Stimulated activated naive CD8-positive, alpha-beta T cell treated with anti-CD3 and anti-CD28 coated beads, Interleukin-15, amount 100 ng/mL, for 72 hours (primary cell): ENCODE data around the gene HSPB7.

Experiments used
- ATAC-seq: fragments of 150-1000 bp; cut with Tn5 transposase; 2 replicates; pipeline ENCODE4 v1.10.0; 2021; ENCODE audit warnings: mild to moderate bottlenecking, moderate library complexity
- DNase-seq, 2 donors: peaks; one replicate each; pipeline ENCODE4 v3.0.0; 2021 to 2022
- H3K27ac Mint-ChIP-seq, 2 donors: one replicate each; pipeline ENCODE4 v1.8.0; 2022; ENCODE audit warnings: mild to moderate bottlenecking in 2 of 2, mixed read lengths in 2 of 2, moderate library complexity in 2 of 2
- H3K27me3 Mint-ChIP-seq: one replicate; pipeline ENCODE4 v1.8.0; 2022; ENCODE audit warnings: mixed read lengths
- H3K4me1 Mint-ChIP-seq: one replicate; pipeline ENCODE4 v1.8.0; 2022; ENCODE audit warnings: mild to moderate bottlenecking, mixed read lengths
- H3K4me3 Mint-ChIP-seq, 2 donors: one replicate each; pipeline ENCODE4 v1.8.0; 2022; ENCODE audit warnings: mild to moderate bottlenecking in 2 of 2, mixed read lengths in 2 of 2, moderate library complexity in 1 of 2
- H3K9me3 Mint-ChIP-seq, 2 donors: one replicate each; pipeline ENCODE4 v1.8.0; 2022; ENCODE audit warnings: mixed read lengths in 2 of 2

The HSPB7 gene

DNA sequence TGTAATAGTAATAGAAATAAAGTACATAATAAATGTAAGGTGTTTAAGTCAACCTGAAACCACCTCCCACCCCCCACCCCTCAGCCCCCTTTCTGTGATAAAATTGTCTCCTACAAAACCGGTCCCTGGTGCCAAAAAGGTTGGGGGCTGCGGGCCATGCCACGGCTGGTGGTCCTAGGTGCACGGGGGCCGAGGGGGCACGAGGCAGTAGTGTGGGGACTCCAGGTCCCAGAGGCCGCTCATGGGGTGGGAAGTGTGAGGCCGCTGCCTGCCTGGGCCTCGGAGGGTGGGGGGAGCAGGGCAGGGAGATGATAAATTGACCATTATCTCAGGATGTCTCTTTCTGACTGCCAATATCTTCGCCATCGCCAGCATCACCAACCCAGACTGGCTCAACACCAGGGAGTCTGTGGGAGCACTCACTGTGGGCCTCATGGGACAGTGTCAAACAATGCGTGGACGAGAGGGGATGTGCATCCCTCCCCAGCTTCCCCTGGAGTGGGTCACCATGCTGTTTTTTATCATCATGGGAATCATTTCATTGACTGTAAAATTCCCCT, 48.4 kb downstream of the HSPB7 start:
- DNase-seq = no peak
- Mint-ChIP-seq H3K4me1 (peaks cover 83% of the 10 kb centered on the region), H3K27ac (no peak overlapping the region), H3K9me3 (peaks cover 0 to 6% of the 10 kb centered on the region in 2 donors), H3K4me3 (no peak overlapping the region), H3K27me3 (no peaks in the 10 kb centered on the region)
- no peak for ATAC-seq

DNA sequence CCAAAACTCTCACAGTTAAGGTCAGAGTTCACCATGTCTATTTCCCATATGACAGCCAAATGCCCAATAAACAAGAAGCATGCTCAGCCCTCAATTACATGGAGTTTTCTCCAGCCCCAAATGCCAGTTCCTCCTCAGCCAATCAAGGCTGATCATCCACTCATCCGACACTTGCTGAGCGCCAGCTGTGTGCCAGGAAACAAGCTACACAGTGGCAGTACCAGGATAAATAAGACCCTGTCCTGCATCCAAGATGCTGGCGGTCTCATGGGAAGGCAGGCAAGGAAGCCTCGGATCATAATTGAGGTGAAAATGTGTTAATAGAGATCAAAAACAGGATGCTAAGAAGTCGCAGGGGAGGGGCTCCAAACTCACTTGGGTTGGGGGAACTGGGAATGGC, 49.7 kb downstream of the HSPB7 start:
- ATAC-seq (no peak), DNase-seq (no peak)
- Mint-ChIP-seq H3K27me3 (no peaks in the 10 kb centered on the region), H3K4me3 (peak overlapping the region; percentile 22 to 54), H3K4me1 (peaks cover 85% of the 10 kb centered on the region), H3K9me3 (peaks cover 0 to 6% of the 10 kb centered on the region in 2 donors), H3K27ac (peak overlapping the region; percentile 63 to 73)

GRCh38 chr1:15966956-15967344, 50.9 kb downstream of the HSPB7 start:
- Mint-ChIP-seq H3K4me3 (peak overlapping the region; percentile 54 to 67), H3K9me3 (peaks cover 0 to 6% of the 10 kb centered on the region in 2 donors), H3K27me3 (no peaks in the 10 kb centered on the region), H3K4me1 (peaks cover 88% of the 10 kb centered on the region), H3K27ac (peak overlapping the region; percentile 29 to 94)
- DNase-seq = no peak
- no peak for ATAC-seq

DNA sequence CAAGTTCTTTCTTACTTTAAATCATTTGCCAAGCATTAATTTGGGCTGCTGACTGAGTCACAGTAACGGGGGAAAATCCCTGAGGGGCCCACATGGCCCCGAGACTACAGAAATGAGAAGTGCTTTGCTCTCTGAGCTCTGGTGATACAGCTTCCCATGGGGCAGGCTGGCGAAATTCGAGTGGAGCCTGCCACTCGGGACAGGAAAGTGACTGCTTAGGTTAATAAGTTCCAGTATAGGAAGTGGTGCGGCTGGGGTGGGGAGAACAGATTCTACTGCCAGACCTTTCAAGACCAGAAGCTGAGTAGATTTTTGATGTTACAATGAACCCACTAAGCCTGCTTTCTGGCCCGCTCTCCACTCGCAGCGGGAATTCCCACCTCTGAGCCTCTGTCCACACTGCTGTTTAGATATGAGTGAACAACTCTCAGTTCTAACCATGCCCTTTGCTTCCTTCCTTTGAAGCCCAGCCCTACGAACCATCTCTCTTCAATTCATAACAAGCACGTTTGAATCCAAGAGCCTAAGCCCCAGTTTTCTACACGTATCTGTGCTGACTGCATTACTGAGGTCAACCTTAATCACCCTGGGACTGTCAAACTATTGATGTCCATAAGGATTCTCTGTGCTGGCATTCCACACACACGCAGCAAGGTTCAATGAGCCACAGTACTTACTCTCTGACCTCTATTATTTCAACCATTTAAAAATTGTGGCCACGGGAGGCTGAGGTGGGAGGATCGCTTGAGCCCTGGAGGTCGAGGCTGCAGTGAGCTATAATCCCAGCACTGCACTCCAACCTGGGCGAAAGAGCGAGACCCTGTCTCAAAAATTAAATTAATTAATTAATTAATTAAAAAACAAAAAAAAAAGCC, 51.5 kb downstream of the HSPB7 start:
- ATAC-seq (peak; percentile 93), DNase-seq (peak; percentile 91 to 96)
- H3K27me3 Mint-ChIP-seq = no peaks in the 10 kb centered on the region
- peaks cover 0 to 6% of the 10 kb centered on the region in 2 donors for H3K9me3 Mint-ChIP-seq
- H3K4me1 Mint-ChIP-seq = peaks cover 90% of the 10 kb centered on the region
- H3K27ac Mint-ChIP-seq = peak overlapping the region; percentile 97 to 100
- peak overlapping the region; percentile 81 to 87 for H3K4me3 Mint-ChIP-seq

- ATAC-seq (peak; percentile 12), DNase-seq (peak; percentile 44 to 46)
- Mint-ChIP-seq H3K4me3 (peak overlapping the region; percentile 81 to 87), H3K9me3 (peaks cover 0 to 6% of the 10 kb centered on the region in 2 donors), H3K27ac (peak overlapping the region; percentile 97 to 100), H3K4me1 (peaks cover 94% of the 10 kb centered on the region), H3K27me3 (no peaks in the 10 kb centered on the region)
Measured at GRCh38 chr1:15965228-15965767, 52.5 kb downstream of the HSPB7 start.
